Measurements from ENCODE around the gene USP24. TPM values are rescaled to one million over a fixed set of nuclear protein-coding genes. Genes with fewer than 3 reads are reported as not detected.

The USP24 gene
- total and polyA plus RNA-seq, 2 donors (not counting 3 experiments of a cell fraction or from before 2014, with no cell fraction given), result 8.2 to 30.0 TPM

DNA sequence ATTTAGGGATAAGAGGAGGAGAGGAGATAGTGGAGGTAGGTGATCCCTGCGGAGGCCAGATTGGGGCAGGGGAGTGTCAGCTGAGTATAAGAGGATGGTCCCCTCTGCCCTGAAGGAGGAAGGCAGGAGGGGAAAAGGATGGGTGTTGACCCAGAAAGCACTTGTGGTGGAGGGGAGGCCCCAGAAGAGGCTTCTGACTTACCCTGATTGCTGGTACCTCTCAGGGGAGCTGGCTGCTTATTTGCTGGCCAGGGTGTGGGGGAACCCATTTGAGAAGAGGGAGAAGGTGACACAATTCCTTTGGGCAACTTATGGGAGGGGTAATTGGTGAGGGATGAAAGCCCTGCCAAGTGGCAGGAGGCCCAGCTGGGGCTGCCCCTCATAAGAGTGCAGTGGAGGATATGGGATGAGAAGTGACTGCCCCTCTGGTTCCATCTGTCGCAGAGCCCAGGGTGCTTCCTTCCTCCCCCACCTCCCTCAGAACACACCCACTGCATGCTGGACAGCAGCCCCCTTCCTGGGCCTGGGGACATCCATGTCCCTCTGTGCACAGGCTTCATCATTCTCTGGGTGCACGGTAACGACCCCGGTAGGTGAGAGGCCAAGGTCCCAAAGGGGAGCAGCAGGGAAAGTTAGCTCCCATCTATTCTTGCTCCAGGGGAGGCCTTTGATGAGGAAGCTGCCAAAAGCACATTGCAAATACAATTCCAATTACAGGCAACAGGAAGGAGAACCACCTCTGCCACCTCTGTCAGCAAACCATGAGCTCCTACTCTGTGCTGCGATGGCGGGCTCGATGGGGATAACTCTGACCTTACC lies 177.2 kb downstream of the USP24 start:
- no peak overlapping the region for H3K27ac ChIP-seq (ENCODE audit: insufficient read depth, low read depth, low read length)
- no TSS peak for BruUV-seq (replicated peaks)
- H3K9me3 ChIP-seq (replicated peaks; ENCODE audit: control insufficient read depth, insufficient read depth, low read length), result no peaks in the 10 kb centered on the region
- peaks cover 66 to 79% of the 10 kb centered on the region in 2 experiments for H3K27me3 ChIP-seq (ENCODE audit: control insufficient read depth in 2 of 2, insufficient read depth in 2 of 2, low read length in 2 of 2)
- no peak overlapping the region for H3K4me2 ChIP-seq (ENCODE audit: insufficient read depth, low read length)
- dilution Hi-C loops (cut with MboI; ENCODE audit: extremely low pct_ligation_motif_present, low sequenced_read_pairs), result no loop called here
- H3K36me3 ChIP-seq (ENCODE audit: control insufficient read depth in 2 of 2, extremely low read depth in 1 of 2, insufficient read depth in 2 of 2, low read length in 2 of 2), result no peaks in the 10 kb centered on the region
- FAIRE-seq (no peak), DNase-seq (ENCODE audit: low read depth, low spot score) (no peak)
- intact Hi-C loops (cut with micrococcal nuclease), result no loop called here
- no peaks in the 10 kb centered on the region for H3K79me2 ChIP-seq (ENCODE audit: control insufficient read depth, insufficient read depth, low read length)
- H2AFZ ChIP-seq (ENCODE audit: low read depth, low read length), result no peak overlapping the region
- H3K4me1 ChIP-seq (ENCODE audit: control insufficient read depth, extremely low read depth, insufficient read depth, low read length), result peaks cover 4% of the 10 kb centered on the region
- TF ChIP-seq MYC (IDR thresholded peaks at IDR 0.05; ENCODE audit: low read depth, low read length) (no peak), GATA2 (IDR thresholded peaks at IDR 0.05; ENCODE audit: insufficient read depth, insufficient read length, low read depth, low read length) (no peak), EZH2 (IDR thresholded peaks at IDR 0.05; ENCODE audit: borderline replicate concordance, low read depth, low read length, severe bottlenecking) (no peak), FOS (IDR thresholded peaks at IDR 0.05; ENCODE audit: borderline replicate concordance, insufficient read depth, low read length) (no peak), POLR2AphosphoS5 (IDR thresholded peaks at IDR 0.05; ENCODE audit: insufficient read depth, low read depth, low read length) (no peak), JUN (IDR thresholded peaks at IDR 0.05; ENCODE audit: borderline replicate concordance, insufficient read depth, insufficient read length, low read depth) (no peak), POLR2A (IDR thresholded peaks at IDR 0.05; ENCODE audit: low read depth, low read length) (no peak)
- TF ChIP-seq, protein P1, sequence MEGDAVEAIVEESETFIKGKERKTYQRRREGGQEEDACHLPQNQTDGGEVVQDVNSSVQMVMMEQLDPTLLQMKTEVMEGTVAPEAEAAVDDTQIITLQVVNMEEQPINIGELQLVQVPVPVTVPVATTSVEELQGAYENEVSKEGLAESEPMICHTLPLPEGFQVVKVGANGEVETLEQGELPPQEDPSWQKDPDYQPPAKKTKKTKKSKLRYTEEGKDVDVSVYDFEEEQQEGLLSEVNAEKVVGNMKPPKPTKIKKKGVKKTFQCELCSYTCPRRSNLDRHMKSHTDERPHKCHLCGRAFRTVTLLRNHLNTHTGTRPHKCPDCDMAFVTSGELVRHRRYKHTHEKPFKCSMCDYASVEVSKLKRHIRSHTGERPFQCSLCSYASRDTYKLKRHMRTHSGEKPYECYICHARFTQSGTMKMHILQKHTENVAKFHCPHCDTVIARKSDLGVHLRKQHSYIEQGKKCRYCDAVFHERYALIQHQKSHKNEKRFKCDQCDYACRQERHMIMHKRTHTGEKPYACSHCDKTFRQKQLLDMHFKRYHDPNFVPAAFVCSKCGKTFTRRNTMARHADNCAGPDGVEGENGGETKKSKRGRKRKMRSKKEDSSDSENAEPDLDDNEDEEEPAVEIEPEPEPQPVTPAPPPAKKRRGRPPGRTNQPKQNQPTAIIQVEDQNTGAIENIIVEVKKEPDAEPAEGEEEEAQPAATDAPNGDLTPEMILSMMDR (IDR thresholded peaks at IDR 0.05; ENCODE audit: extremely low read depth in 1 of 2, insufficient read depth in 1 of 2, low read depth in 1 of 2, low read length in 2 of 2), result no peak
- TF ChIP-seq, protein P2, sequence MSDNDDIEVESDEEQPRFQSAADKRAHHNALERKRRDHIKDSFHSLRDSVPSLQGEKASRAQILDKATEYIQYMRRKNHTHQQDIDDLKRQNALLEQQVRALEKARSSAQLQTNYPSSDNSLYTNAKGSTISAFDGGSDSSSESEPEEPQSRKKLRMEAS (IDR thresholded peaks at IDR 0.05; ENCODE audit: insufficient read depth, insufficient read length), result no peak
- H4K20me1 ChIP-seq (replicated peaks; ENCODE audit: control insufficient read depth, extremely low read depth, insufficient read depth, low read length), result no peaks in the 10 kb centered on the region
- H3K4me3 ChIP-seq (replicated peaks in 1 of 3; ENCODE audit: insufficient read depth in 1 of 3, low read depth in 1 of 3, low read length in 3 of 3), result no peak overlapping the region
- H3K9me1 ChIP-seq (replicated peaks; ENCODE audit: control insufficient read depth, extremely low read depth, insufficient read depth, low read length), result no peaks in the 10 kb centered on the region
- H3K9ac ChIP-seq (replicated peaks; ENCODE audit: extremely low read depth, insufficient read depth, low read length), result no peak overlapping the region
- ChIA-PET POLR2A (no interaction called here), CTCF (interaction anchor here (0.8 to 2.0 kb wide), 2 partner anchors 17 to 93 kb away, joined by 3 to 6 read pairs; no protein-coding TSS in a partner anchor)

Data from endothelial cell of umbilical vein (primary cell).